HL-60 (cell line): ENCODE measurements around the gene RBFOX1.

Source experiments
- DNase-seq, 2 experiments: peaks; one replicate each; pipeline ENCODE4 v3.0.0-alpha.2; 2010 to 2020; ENCODE audit warnings: low read depth in 1 of 2, low spot score in 1 of 2
- H3K27ac ChIP-seq: fragments of 250-450 bp; sonication (Bioruptor Pico); replicated peaks from 2 replicates; pipeline ENCODE4 v1.5.1; 2020; ENCODE audit warnings: mild to moderate bottlenecking, moderate library complexity
- H3K27me3 ChIP-seq: fragments of 250-450 bp; sonication (Bioruptor Pico); 2 replicates; pipeline ENCODE4 v1.5.1; 2021; ENCODE audit warnings: mild to moderate bottlenecking, moderate library complexity; ENCODE audit not compliant: insufficient read depth, poor library complexity, severe bottlenecking
- H3K4me3 ChIP-seq: replicated peaks from 2 replicates; pipeline ENCODE4 v1.5.1; 2011; ENCODE audit warnings: mild to moderate bottlenecking, control low read depth, low read length; ENCODE audit not compliant: insufficient read depth
- CTCF ChIP-seq: IDR thresholded peaks from one replicate; pipeline ENCODE4 v1.5.1; 2011; ENCODE audit warnings: low read length, control low read depth, inconsistent platforms; ENCODE audit not compliant: insufficient read depth
- GABPA ChIP-seq: IDR thresholded peaks from 2 replicates; pipeline ENCODE4 v1.6.1; 2012; ENCODE audit warnings: low read depth
- POLR2AphosphoS5 ChIP-seq: IDR thresholded peaks from 2 replicates; pipeline ENCODE4 v1.6.1; 2012; ENCODE audit warnings: low read depth
- REST ChIP-seq: IDR thresholded peaks from 2 replicates; pipeline ENCODE4 v1.6.1; 2012; ENCODE audit warnings: low read depth; ENCODE audit not compliant: insufficient replicate concordance
- SPI1 ChIP-seq: IDR thresholded peaks from 2 replicates; pipeline ENCODE4 v1.6.1; 2012; ENCODE audit warnings: low read depth, mild to moderate bottlenecking, borderline replicate concordance

Gene RBFOX1

GRCh38 chr16:7333180-7333725, 608 bp downstream of the RBFOX1 start:
- no peak overlapping the region for H3K27ac ChIP-seq
- no peak overlapping the region for H3K4me3 ChIP-seq
- TF ChIP-seq POLR2AphosphoS5 (no peak), CTCF (no peak), GABPA (no peak), SPI1 (no peak), REST (no peak)
- no peak for DNase-seq
- no peaks in the 10 kb centered on the region for H3K27me3 ChIP-seq

- Histone ChIP-seq H3K27ac (no peak overlapping the region), H3K4me3 (no peak overlapping the region), H3K27me3 (no peaks in the 10 kb centered on the region)
- DNase-seq: no peak
- no peak for TF ChIP-seq POLR2AphosphoS5
- no peak for TF ChIP-seq REST
- no peak for TF ChIP-seq CTCF
- no peak for TF ChIP-seq SPI1
- no peak for TF ChIP-seq GABPA
Measured at GRCh38 chr16:7334801-7335560, 2.3 kb downstream of the RBFOX1 start.

- no peak overlapping the region for H3K4me3 ChIP-seq
- H3K27ac ChIP-seq: no peak overlapping the region
- H3K27me3 ChIP-seq: no peaks in the 10 kb centered on the region
- no peak for DNase-seq
- no peak for TF ChIP-seq REST
- TF ChIP-seq CTCF: no peak
- no peak for TF ChIP-seq SPI1
- TF ChIP-seq POLR2AphosphoS5: no peak
- TF ChIP-seq GABPA: no peak
Measured at GRCh38 chr16:7335991-7336634, 3.5 kb downstream of the RBFOX1 start.
